Activated T-cell treated with anti-CD3 and anti-CD28 coated beads, Interleukin-2, amount 50 U/mL, for 4 hours (primary cell): ENCODE data around the gene MED16. TPM values are rescaled to one million over a fixed set of nuclear protein-coding genes. Genes with fewer than 3 reads are reported as not detected.
"Not testable (repeated sequence)": the region's sequence is repeated elsewhere in the genome, so short reads cannot be mapped to it uniquely, and the experiment has no call there.

Experiments used
- ATAC-seq, 2 donors: fragments of 200-7000 bp; cut with Tn5 transposase; one replicate each; pipeline ENCODE4 v1.10.0; 2021
- DNase-seq: peaks from one replicate; pipeline ENCODE4 v3.0.0-alpha.2; 2020
- H3K27me3 Mint-ChIP-seq: one replicate; pipeline ENCODE4 v1.8.0; 2021; ENCODE audit warnings: low read depth, mixed read lengths
- H3K36me3 Mint-ChIP-seq: one replicate; pipeline ENCODE4 v1.8.0; 2022; ENCODE audit warnings: mixed read lengths; ENCODE audit not compliant: insufficient read depth
- H3K4me1 Mint-ChIP-seq: one replicate; pipeline ENCODE4 v1.8.0; 2021; ENCODE audit warnings: low read depth, mixed read lengths
- H3K4me3 Mint-ChIP-seq: one replicate; pipeline ENCODE4 v1.8.0; 2021; ENCODE audit warnings: mild to moderate bottlenecking, moderate library complexity, mixed read lengths
- H3K9me3 Mint-ChIP-seq: one replicate; pipeline ENCODE4 v1.8.0; 2021; ENCODE audit warnings: mixed read lengths
- total RNA-seq, 3 donors: library from RNA; stranded (reverse); gene quantifications; one replicate each; pipeline ENCODE4 v1.2.1, GENCODE V29; 2021

Gene MED16
- total RNA-seq, 3 donors from 2014 or later: 70.4 to 73.9 (median 73.6) TPM

DNA sequence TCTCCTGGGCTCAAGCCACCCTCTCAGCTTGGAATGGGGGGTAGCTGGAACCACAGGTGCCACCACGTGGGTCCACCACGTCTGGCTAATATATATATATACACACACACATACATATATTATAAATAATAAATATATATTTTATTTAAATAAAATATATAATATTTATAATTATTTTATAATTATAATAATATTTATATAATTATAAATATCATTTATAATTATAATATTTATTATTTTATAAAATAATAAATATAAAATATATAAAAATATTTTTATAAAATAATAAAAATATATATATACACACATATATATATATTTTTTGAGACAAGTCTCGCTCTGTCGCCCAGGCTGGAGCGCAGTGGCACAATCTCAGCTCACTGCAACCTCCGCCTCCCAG is 38.4 kb downstream of the MED16 start:
- DNase-seq: no peak
- H3K36me3 Mint-ChIP-seq: no peaks in the 10 kb centered on the region
- H3K4me1 Mint-ChIP-seq: no peaks in the 10 kb centered on the region
- H3K27me3 Mint-ChIP-seq: peaks cover 21% of the 10 kb centered on the region
- H3K9me3 Mint-ChIP-seq: no peaks in the 10 kb centered on the region
- H3K4me3 Mint-ChIP-seq: no peak overlapping the region
- ATAC-seq: no peak

DNA sequence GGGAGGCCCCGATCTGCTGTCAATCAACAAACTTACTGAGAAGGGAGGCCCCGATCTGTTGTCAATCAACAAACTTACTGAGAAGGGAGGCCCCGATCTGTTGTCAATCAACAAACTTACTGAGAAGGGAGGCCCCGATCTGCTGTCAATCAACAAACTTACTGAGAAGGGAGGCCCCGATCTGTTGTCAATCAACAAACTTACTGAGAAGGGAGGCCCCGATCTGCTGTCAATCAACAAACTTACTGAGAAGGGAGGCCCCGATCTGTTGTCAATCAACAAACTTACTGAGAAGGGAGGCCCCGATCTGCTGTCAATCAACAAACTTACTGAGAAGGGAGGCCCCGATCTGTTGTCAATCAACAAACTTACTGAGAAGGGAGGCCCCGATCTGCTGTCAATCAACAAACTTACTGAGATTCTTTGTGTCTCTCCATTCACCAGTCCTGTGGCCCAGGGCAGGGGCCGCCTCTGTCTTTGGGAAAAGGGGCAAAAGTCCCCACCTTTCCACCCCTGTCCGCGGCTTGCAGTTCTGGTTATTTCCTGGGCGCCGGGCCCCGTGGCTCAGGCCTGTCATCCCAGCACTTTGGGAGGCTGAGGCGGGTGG is 39.3 kb downstream of the MED16 start:
- ATAC-seq, H3K4me3 Mint-ChIP-seq, H3K36me3 Mint-ChIP-seq, H3K4me1 Mint-ChIP-seq, H3K9me3 Mint-ChIP-seq, DNase-seq: not testable (repeated sequence)
- peaks cover 30% of the 10 kb centered on the region for H3K27me3 Mint-ChIP-seq

DNA sequence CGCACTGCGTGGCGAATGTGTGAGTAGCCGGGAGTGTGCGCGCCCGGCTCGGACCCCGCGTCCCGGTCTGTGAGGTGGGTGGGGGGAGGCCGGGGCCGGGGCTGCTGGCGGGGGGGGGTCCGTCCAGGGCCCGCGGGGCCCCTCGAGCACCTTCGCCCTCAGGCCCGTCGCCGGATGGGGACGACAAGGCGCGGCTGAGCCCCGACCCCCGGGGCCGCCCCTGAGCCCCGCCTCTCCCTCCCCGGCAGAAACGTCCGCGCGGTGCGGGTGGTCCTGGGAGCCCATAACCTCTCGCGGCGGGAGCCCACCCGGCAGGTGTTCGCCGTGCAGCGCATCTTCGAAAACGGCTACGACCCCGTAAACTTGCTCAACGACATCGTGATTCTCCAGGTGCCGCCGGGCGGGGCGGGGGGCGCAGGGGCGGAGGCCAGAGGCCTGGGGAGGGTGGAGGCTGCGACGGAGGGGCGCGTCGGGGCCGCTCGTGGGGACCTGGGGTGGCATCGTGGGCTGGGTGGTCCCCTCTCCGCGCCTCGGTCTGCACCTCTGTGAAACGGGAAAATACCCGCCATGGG is 39.9 kb downstream of the MED16 start:
- ATAC-seq (no peak), DNase-seq (no peak)
- Mint-ChIP-seq H3K27me3 (peaks cover 31% of the 10 kb centered on the region), H3K4me3 (no peak overlapping the region), H3K9me3 (no peaks in the 10 kb centered on the region), H3K4me1 (no peaks in the 10 kb centered on the region), H3K36me3 (no peaks in the 10 kb centered on the region)

DNA sequence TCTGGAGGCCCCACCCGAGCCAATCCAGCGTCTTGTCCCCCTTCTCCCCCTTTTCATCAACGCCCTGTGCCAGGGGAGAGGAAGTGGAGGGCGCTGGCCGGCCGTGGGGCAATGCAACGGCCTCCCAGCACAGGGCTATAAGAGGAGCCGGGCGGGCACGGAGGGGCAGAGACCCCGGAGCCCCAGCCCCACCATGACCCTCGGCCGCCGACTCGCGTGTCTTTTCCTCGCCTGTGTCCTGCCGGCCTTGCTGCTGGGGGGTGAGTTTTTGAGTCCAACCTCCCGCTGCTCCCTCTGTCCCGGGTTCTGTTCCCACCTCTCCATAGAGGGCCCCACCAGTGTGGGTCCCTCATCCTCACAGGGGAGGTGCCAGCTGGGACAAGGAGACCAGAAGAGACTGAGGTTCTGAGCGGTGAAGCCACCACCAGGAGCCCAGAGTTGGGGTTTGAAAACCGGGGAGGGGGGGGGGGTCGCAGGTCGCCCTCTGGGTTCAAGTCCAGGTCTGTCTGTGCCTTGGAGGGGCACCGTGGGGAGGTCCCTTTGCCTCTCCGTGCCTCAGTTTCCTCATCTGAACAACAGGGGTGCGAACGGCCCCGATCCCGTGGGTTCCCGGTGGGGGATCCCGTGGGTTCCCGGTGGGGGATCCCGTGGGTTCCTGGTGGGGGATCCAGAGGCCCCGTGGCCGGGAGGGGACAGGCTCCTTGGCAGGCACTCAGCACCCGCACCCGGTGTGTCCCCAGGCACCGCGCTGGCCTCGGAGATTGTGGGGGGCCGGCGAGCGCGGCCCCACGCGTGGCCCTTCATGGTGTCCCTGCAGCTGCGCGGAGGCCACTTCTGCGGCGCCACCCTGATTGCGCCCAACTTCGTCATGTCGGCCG is 40.6 kb downstream of the MED16 start, which contains the start of gene ELANE:
Gene ELANE, plus strand, starts transcription at position 168 of the 878 bp plus-strand sequence. Its CDS starts 26 bp downstream, at position 194.
- no peak for ATAC-seq

DNA sequence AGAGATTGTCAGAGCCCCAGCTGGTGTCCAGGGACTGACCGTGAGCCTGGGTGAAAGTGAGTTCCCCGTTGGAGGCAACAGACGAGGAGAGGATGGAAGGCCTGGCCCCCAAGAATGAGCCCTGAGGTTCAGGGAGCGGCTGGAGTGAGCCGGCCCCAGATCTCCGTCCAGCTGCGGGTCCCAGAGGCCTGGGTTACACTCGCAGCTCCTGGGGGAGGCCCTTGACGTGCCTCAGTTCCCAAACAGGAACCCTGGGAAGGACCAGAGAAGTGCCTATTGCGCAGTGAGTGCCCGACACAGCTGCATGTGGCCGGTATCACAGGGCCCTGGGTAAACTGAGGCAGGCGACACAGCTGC is 42.0 kb downstream of the MED16 start:
- H3K9me3 Mint-ChIP-seq: no peaks in the 10 kb centered on the region
- ATAC-seq (no peak), DNase-seq (no peak)
- H3K4me1 Mint-ChIP-seq: no peaks in the 10 kb centered on the region
- peaks cover 42% of the 10 kb centered on the region for H3K27me3 Mint-ChIP-seq
- no peaks in the 10 kb centered on the region for H3K36me3 Mint-ChIP-seq
- H3K4me3 Mint-ChIP-seq: no peak overlapping the region

More for the DNA sequence above, 40.6 kb downstream of the MED16 start, which contains the start of gene ELANE:
- Mint-ChIP-seq H3K9me3 (no peaks in the 10 kb centered on the region), H3K4me3 (no peak within 1 kb of the TSS), H3K36me3 (no peaks in the 10 kb centered on the region), H3K27me3 (peaks cover 35% of the 10 kb centered on the region), H3K4me1 (no peaks in the 10 kb centered on the region)
- DNase-seq: no peak

DNA sequence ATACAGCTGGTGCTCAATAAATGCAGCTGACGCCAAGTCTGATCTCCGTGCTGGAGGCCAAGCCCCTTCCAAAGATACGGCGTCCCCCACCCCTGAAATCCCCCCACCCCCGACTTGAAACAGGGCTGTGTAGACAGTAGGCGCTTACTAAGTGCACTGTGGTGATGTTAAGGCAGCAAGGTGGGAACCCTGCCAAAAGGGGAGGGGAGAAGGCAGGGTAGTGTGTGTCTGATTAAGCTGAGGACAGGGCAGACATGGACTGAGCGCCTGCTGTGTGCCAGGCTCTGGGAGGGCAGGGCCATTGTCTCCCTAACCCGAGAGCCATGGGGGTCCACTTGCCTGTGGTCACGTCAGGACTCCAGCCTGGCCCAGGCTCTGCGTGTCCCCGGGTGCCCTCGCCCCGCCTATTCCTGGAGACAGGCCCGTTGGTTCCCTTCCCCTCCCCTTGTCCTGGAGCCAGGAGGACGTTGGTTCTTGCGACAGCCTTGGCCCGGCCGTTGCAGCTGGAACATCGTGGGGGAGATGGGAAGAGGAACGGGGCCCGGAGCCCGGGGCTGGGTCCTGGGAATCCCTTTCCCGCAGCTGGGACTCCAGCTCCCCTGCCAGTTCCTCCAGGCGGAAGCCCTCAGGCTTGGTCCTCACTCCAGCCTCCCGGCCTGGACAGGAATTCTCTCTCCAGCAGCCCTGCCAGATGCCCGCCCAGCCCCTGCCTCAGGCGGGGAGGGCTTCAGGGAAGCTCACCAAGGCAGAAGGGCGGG is 42.6 kb downstream of the MED16 start:
- Mint-ChIP-seq H3K4me3 (no peak overlapping the region), H3K36me3 (no peaks in the 10 kb centered on the region), H3K9me3 (no peaks in the 10 kb centered on the region), H3K27me3 (peaks cover 46% of the 10 kb centered on the region), H3K4me1 (no peaks in the 10 kb centered on the region)
- ATAC-seq: no peak
- DNase-seq: no peak

DNA sequence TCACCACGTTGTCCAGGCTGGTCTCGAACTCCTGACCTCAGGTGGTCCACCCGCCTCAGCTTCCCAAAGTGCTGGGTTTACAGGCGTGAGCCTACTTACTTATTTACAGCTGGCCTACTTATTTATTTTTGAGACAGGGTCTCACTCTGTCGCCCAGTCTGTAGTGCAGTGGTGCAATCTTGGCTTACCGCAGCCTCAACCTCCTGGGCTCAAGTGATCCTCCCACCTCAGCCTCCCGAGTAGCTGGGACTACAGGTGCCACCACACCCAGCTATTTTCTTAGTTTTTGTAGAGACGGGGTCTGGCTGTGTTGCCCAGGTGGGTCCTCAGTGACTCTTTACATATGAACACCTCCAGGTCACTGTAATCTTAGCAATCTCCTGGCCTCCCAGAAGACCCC is 43.8 kb downstream of the MED16 start:
- ATAC-seq, DNase-seq, H3K36me3 Mint-ChIP-seq, H3K4me3 Mint-ChIP-seq, H3K4me1 Mint-ChIP-seq, H3K9me3 Mint-ChIP-seq: not testable (repeated sequence)
- peaks cover 53% of the 10 kb centered on the region for H3K27me3 Mint-ChIP-seq

DNA sequence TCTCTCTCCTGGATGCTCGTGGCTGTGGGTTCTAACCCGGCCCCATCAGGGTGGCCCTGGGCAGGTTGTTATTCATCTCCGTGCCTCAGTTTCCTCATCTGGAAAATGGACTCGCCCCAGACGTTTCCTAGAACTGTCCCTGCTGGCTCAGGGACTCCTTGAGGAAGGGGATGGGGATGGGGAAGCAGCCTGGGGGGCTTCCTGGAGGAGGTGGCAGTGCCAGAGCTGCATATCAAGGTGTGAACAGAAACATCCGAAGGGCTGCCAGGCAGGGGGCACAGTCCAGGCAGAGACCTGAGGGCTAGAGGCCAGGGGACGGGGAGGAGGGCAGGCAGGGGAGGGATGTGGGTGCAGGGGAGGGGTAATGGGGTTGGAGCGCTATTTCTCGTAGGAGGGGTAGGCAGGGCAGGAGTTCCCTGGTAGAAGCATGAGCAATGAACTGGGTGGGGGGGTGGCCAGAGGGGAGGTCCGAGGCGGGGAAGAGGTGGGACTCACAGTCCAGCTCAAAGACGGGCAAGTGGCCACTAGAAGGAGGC is 44.5 kb downstream of the MED16 start:
- H3K4me3 Mint-ChIP-seq: no peak overlapping the region
- ATAC-seq: no peak
- H3K9me3 Mint-ChIP-seq: no peaks in the 10 kb centered on the region
- H3K4me1 Mint-ChIP-seq: peaks cover 3% of the 10 kb centered on the region
- H3K27me3 Mint-ChIP-seq: peaks cover 53% of the 10 kb centered on the region
- DNase-seq: no peak
- H3K36me3 Mint-ChIP-seq: no peaks in the 10 kb centered on the region

DNA sequence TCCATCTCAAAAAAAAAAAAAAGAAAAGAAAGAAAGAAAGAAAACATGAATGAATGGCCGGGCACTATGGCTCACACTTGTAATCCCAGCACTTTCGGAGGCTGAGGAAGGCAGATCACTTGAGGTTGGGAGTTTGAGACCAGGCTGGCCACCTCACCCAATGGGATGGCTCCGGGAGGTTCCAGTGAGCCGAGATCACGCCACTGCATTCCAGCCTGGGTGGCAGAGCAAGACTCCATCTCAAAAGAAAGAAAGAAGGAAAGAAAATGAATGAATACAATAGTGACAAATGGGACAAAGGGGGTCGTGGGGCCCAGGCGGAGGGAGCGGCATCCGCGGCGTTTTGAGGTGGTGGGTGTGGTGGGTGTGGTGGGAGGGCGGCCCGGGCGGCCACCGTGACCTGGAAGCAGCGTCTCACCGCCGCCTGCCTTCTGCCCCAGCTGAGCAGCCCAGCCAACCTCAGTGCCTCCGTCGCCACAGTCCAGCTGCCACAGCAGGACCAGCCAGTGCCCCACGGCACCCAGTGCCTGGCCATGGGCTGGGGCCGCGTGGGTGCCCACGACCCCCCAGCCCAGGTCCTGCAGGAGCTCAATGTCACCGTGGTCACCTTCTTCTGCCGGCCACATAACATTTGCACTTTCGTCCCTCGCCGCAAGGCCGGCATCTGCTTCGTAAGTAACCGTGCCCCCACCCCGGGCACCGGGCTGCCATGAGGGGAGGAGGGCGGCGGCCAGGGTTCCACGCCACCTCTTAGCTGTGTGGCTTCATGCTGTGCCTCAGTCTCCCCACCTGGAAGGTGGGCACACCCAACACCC is 47.1 kb downstream of the MED16 start:
- H3K27me3 Mint-ChIP-seq: peaks cover 59% of the 10 kb centered on the region

DNA sequence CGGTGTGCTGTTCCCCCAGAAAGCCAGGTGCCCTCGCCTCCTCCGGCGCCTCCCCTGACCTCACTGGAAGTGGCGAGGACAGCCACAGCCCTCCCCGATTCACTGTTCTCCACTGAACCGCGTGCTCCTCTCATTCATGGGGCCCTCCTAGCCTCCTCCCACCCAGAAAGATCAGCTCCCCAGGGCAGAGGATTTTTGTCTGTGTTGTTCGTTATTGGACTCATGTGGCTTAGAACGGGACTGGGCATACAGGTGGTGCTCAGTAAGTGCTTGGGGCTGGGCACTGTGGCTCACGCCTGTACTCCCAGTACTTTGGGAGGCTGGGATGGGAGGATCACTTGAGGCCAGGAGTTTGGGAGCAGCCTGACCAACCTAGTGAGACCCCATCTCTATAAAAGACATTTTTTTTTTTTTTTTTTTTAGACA is 48.4 kb downstream of the MED16 start:
- ATAC-seq (peak in 1 of 2 donors; percentile 38), DNase-seq (no peak)
- H3K4me3 Mint-ChIP-seq: no peak overlapping the region
- no peaks in the 10 kb centered on the region for H3K9me3 Mint-ChIP-seq
- peaks cover 50% of the 10 kb centered on the region for H3K27me3 Mint-ChIP-seq
- H3K36me3 Mint-ChIP-seq: no peaks in the 10 kb centered on the region
- peaks cover 3% of the 10 kb centered on the region for H3K4me1 Mint-ChIP-seq

More for the DNA sequence above, 47.1 kb downstream of the MED16 start:
- ATAC-seq (no peak), DNase-seq (no peak)
- Mint-ChIP-seq H3K4me1 (peaks cover 3% of the 10 kb centered on the region), H3K36me3 (no peaks in the 10 kb centered on the region), H3K9me3 (no peaks in the 10 kb centered on the region), H3K4me3 (no peak overlapping the region)

DNA sequence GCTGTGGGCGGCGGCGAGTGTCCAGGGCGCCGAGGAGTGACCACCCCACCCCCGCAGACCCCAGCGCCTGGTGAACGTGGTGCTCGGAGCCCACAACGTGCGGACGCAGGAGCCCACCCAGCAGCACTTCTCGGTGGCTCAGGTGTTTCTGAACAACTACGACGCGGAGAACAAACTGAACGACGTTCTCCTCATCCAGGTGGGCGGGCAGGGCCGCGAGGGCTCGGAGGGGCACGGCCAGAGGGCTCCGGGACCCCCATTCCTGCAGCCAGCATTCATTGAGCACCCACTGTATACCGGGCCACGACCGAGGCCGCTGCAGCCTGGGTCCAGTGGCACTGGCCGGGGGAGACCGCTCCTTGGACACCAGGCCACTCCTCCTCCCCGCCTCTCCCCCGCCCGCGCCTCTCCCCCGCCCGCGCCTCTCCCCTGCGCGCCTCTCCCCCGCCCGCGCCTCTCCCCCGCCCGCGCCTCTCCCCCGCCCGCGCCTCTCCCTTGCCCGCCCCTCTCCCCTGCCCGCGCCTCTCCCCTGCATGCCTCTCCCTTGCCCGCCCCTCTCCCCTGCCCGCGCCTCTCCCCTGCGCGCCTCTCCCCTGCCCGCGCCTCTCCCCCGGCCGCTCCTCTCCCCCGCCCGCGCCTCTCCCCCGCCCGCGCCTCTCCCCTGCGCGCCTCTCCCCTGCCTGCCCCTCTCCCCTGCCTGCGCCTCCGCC is 49.0 kb downstream of the MED16 start:
- Mint-ChIP-seq H3K4me1 (peaks cover 3% of the 10 kb centered on the region), H3K27me3 (peaks cover 44% of the 10 kb centered on the region), H3K9me3 (no peaks in the 10 kb centered on the region), H3K4me3 (no peak overlapping the region), H3K36me3 (no peaks in the 10 kb centered on the region)
- DNase-seq (no peak), ATAC-seq (no peak)

DNA sequence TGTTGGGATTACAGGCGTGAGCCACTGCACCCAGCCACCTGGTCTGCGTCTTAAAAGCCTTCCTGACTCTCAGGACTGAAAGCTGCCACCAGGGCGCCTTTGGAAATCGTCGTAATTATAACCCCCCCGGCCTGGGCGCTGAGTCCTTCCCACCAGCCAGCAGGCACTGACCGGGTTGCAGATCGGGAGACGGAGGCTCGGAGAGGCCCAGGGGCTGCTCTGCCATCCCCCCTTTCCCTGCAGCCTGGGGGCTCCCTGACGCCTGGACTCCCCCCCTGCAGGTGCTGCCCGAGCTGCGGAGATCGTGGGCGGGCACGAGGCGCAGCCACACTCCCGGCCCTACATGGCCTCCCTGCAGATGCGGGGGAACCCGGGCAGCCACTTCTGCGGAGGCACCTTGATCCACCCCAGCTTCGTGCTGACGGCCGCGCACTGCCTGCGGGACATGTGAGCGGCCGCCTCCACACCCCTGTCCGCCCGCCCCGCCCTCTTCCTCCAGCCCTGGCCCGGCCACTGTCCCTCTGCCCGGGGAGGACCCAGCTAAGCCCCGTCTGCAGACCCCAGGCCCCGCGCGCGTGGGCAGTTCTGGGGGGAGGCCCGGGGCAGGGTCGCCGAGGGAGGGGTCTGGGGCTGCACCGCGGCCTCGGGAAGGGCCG is 49.7 kb downstream of the MED16 start:
- ATAC-seq: peak; percentile 25 to 53
- no peak overlapping the region for H3K4me3 Mint-ChIP-seq
- H3K36me3 Mint-ChIP-seq: no peaks in the 10 kb centered on the region
- H3K4me1 Mint-ChIP-seq: peaks cover 3% of the 10 kb centered on the region
- no peak for DNase-seq
- no peaks in the 10 kb centered on the region for H3K9me3 Mint-ChIP-seq
- H3K27me3 Mint-ChIP-seq: peaks cover 41% of the 10 kb centered on the region
